ENCODE measurements around the gene KCNQ1OT1.

GRCh38 chr11:2665526-2666400 is 34.0 kb downstream of the KCNQ1OT1 start:
- TF ChIP-seq CTCF (conservative IDR thresholded peaks at IDR 0.05; ENCODE audit: low read depth, low read length) (no peak), RFX5 (IDR thresholded peaks at IDR 0.05; ENCODE audit: low read depth, low read length) (no peak), MAFK (IDR thresholded peaks at IDR 0.05; ENCODE audit: low read depth, low read length) (no peak), RAD21 (IDR thresholded peaks at IDR 0.05; ENCODE audit: low read length) (no peak), CEBPB (IDR thresholded peaks at IDR 0.05; ENCODE audit: low read depth, low read length) (no peak), FOS (IDR thresholded peaks at IDR 0.05; ENCODE audit: low read depth, low read length) (no peak), MAZ (IDR thresholded peaks at IDR 0.05; ENCODE audit: borderline replicate concordance, low read depth, low read length) (no peak), POLR2A (IDR thresholded peaks at IDR 0.05; ENCODE audit: low read depth, low read length) (no peak), ELK1 (IDR thresholded peaks at IDR 0.05; ENCODE audit: borderline replicate concordance, low read depth, low read length) (no peak), BHLHE40 (IDR thresholded peaks at IDR 0.05; ENCODE audit: low read depth, low read length) (no peak), NFE2L2 (IDR thresholded peaks at IDR 0.05; ENCODE audit: low read depth, low read length) (no peak), CHD1 (IDR thresholded peaks at IDR 0.05; ENCODE audit: low read depth, low read length) (no peak), USF2 (IDR thresholded peaks at IDR 0.05; ENCODE audit: low read depth, low read length) (no peak), SMC3 (IDR thresholded peaks at IDR 0.05; ENCODE audit: low read depth, low read length) (no peak)
